Natural killer cell (primary cell): ENCODE data around the gene STAU1. TPM values are rescaled to one million over a fixed set of nuclear protein-coding genes. Genes with fewer than 3 reads are reported as not detected.

Experiments
- ATAC-seq, 3 donors: fragments of 150-1000 bp in 2 of 3; fragments of 200-7000 bp in 1 of 3; cut with Tn5 transposase; 1 replicate in 1 of 3; 2 replicates in 2 of 3; pipeline ENCODE4 v1.10.0; 2021; ENCODE audit warnings: mild to moderate bottlenecking in 2 of 3, moderate library complexity in 2 of 3
- DNase-seq, 2 donors: peaks; one replicate each; pipeline versions ENCODE4 v3.0.0 to v3.0.0-alpha.2; 2013 to 2021; ENCODE audit warnings: mixed read lengths in 1 of 2
- H3K27ac ChIP-seq: one replicate; pipeline ENCODE4 v1.5.1; 2013; ENCODE audit warnings: mild to moderate bottlenecking, low read length
- H3K27me3 ChIP-seq: one replicate; pipeline ENCODE4 v1.6.1; 2013; ENCODE audit warnings: low read length; ENCODE audit not compliant: control insufficient read depth, insufficient read depth
- H3K36me3 ChIP-seq: one replicate; pipeline ENCODE4 v1.6.1; 2013; ENCODE audit warnings: low read length; ENCODE audit not compliant: control insufficient read depth, insufficient read depth
- H3K4me1 ChIP-seq: one replicate; pipeline ENCODE4 v1.6.1; 2013; ENCODE audit warnings: low read length; ENCODE audit not compliant: control insufficient read depth, insufficient read depth
- H3K4me3 ChIP-seq: one replicate; pipeline ENCODE4 v1.5.1; 2013; ENCODE audit warnings: low read length
- H3K9me3 ChIP-seq: one replicate; pipeline ENCODE4 v1.6.1; 2013; ENCODE audit warnings: low read length; ENCODE audit not compliant: control insufficient read depth, insufficient read depth
- H3K27ac Mint-ChIP-seq, 2 donors: one replicate each; pipeline ENCODE4 v1.8.0; 2022; ENCODE audit warnings: mild to moderate bottlenecking in 2 of 2, mixed read lengths in 2 of 2, moderate library complexity in 1 of 2
- H3K27me3 Mint-ChIP-seq, 2 donors: one replicate each; pipeline ENCODE4 v1.8.0; 2022; ENCODE audit warnings: low read depth in 2 of 2, mixed read lengths in 2 of 2
- H3K36me3 Mint-ChIP-seq: one replicate; pipeline ENCODE4 v1.8.0; 2022; ENCODE audit warnings: mixed read lengths
- H3K4me1 Mint-ChIP-seq, 2 donors: one replicate each; pipeline ENCODE4 v1.8.0; 2022; ENCODE audit warnings: mixed read lengths in 2 of 2
- H3K4me3 Mint-ChIP-seq: one replicate; pipeline ENCODE4 v1.8.0; 2022; ENCODE audit warnings: mild to moderate bottlenecking, moderate library complexity, mixed read lengths
- H3K9me3 Mint-ChIP-seq, 2 donors: one replicate each; pipeline ENCODE4 v1.8.0; 2022; ENCODE audit warnings: mixed read lengths in 2 of 2
- WGBS: methylation state at CpG from one replicate; pipeline ENCODE4 v1.1.7; 2013; ENCODE audit warnings: missing lambda C conversion rate; ENCODE audit not compliant: insufficient coverage; 5-methylcytosine and 5-hydroxymethylcytosine counted together
- intact Hi-C: fragments of 100-400 bp; cut with micrococcal nuclease; formaldehyde crosslinking; loops from one replicate; pipeline ENCODE4 v1.14.2; 2022
- total RNA-seq, 4 donors: library from RNA; stranded (reverse); fragments of 120-200 nt in 1 of 4; gene quantifications; one replicate each; pipeline versions ENCODE4 v1.2.3 to v1.2.4, GENCODE V29; 2013 to 2022
- TF ChIP-seq, protein P1 (sequence below): fragments of 200-600 bp; IDR thresholded peaks from one replicate; pipeline ENCODE4 v1.8.0; 2022; ENCODE audit warnings: antibody characterized with exemption

STAU1 gene
- total RNA-seq, 3 donors from 2014 or later (not counting 1 experiment from before 2014, with no cell fraction given): 47.3 to 54.9 (median 49.9) TPM

DNA sequence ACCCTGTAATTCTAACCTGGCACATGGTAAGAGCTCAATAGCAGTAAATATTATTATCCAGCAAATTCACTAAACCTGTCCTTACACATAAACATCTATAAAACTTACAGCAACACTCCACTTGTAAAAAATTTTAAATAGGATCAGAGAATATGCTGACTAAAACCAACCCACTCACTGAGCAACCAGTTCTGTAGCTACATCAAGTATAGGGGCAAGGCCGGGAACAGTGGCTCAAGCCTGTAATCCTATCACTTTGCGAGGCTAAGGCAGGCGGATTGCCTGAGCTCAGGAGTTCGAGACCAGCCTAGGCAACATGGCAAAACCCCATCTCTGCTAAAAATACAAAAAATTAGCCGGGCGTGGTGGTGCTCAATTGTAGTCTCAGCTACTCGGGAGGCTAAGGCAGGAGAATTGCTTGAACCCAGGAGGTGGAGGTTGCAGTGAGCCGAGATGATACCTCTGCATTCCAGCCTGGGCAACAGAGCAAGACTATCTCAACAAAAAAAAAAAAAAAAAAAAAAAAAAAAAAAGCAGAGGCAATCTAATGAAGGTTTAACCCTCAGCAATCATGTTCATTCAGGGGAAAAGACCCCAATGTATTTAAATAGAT, 6.8 kb downstream of the STAU1 start:
- Histone ChIP-seq H3K27me3 (no peaks in the 10 kb centered on the region), H3K9me3 (no peaks in the 10 kb centered on the region), H3K36me3 (no peaks in the 10 kb centered on the region), H3K27ac (no peak overlapping the region), H3K4me1 (peaks cover 6% of the 10 kb centered on the region), H3K4me3 (no peak overlapping the region)
- no peaks in the 10 kb centered on the region for H3K36me3 Mint-ChIP-seq
- no peak for ATAC-seq
- H3K27me3 Mint-ChIP-seq: no peaks in the 10 kb centered on the region
- peak overlapping the region in 1 of 2 donors; percentile 57 for H3K27ac Mint-ChIP-seq
- 96% methylated on average over 8 of the region's 8 CpGs for WGBS
- TF ChIP-seq, protein P1, sequence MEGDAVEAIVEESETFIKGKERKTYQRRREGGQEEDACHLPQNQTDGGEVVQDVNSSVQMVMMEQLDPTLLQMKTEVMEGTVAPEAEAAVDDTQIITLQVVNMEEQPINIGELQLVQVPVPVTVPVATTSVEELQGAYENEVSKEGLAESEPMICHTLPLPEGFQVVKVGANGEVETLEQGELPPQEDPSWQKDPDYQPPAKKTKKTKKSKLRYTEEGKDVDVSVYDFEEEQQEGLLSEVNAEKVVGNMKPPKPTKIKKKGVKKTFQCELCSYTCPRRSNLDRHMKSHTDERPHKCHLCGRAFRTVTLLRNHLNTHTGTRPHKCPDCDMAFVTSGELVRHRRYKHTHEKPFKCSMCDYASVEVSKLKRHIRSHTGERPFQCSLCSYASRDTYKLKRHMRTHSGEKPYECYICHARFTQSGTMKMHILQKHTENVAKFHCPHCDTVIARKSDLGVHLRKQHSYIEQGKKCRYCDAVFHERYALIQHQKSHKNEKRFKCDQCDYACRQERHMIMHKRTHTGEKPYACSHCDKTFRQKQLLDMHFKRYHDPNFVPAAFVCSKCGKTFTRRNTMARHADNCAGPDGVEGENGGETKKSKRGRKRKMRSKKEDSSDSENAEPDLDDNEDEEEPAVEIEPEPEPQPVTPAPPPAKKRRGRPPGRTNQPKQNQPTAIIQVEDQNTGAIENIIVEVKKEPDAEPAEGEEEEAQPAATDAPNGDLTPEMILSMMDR: no peak
- no peak for DNase-seq
- peaks cover 50 to 63% of the 10 kb centered on the region in 2 donors for H3K4me1 Mint-ChIP-seq
- H3K9me3 Mint-ChIP-seq: no peaks in the 10 kb centered on the region
- intact Hi-C loops: no loop called here
- no peak overlapping the region for H3K4me3 Mint-ChIP-seq

DNA sequence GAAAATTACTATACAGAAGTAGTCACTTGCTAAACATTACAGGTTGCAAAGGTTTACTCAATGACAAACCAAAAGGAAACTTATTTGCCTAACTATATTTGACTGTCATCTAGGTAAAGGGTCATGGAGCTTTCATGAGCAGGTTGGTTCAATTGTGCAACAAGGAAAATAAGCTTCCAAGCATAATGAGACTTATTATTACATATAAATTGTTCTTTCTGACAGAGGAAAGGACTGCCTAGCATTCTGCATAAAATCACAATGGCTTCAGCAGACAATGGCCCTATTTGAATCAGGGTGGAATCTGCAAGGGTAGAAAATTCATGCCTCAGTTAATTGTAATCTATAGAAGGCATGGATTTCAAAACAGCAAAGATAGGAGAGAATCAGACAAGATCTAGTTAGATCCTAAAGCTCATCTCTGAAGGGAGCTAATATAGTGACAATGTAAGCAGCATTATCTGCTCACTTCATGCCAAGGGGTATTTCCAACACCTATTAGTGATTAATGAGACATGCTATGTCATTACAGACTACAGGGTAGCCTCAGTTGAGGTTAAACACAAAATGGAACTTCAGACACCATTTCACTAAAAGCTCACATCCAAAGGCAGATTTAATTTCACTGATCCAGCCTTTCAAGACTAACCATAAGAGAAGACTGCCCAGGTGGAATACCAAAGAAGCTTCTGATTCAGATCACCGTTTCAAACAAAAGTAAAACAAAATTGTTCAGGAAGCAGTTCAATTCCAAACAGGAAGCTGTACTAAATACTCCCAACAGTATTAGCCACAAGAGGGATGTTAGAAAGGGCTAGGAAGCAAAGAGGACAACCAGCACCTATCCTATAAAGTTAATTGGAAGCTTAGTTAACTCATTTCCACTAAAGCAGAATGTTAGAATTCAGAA, 8.5 kb downstream of the STAU1 start:
- Mint-ChIP-seq H3K4me3 (no peak overlapping the region), H3K9me3 (no peaks in the 10 kb centered on the region), H3K27me3 (no peaks in the 10 kb centered on the region), H3K27ac (peak overlapping the region; percentile 37 to 69), H3K4me1 (peaks cover 42 to 52% of the 10 kb centered on the region in 2 donors), H3K36me3 (no peaks in the 10 kb centered on the region)
- 13% methylated on average over 1 of the region's 1 CpG for WGBS
- DNase-seq (no peak), ATAC-seq (peak in 1 of 3 donors; percentile 50)
- H3K4me1 ChIP-seq: no peaks in the 10 kb centered on the region
- TF ChIP-seq, protein P1: no peak
- no peaks in the 10 kb centered on the region for H3K27me3 ChIP-seq
- intact Hi-C loops: no loop called here
- no peaks in the 10 kb centered on the region for H3K36me3 ChIP-seq
- no peaks in the 10 kb centered on the region for H3K9me3 ChIP-seq
- H3K4me3 ChIP-seq: no peak overlapping the region
- H3K27ac ChIP-seq: no peak overlapping the region

DNA sequence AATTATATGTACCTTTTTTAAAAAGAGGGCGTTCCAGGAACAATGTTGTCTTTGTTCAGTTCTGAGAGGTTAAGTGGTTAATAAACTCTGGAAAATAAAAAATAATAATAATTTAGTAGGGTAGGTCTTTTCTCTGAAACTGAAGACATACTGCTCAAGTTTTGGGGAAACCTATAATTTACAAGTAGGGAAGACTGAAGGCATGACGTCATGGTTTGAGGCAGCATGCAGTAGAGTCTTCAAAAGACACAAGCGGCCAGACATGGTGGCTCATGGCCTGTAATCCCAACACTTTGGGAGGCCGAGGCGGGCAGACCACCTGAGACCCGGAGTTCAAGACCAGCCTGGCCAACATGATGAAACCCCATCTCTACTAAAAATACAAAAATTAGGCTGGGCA, 14.0 kb downstream of the STAU1 start:
- Histone ChIP-seq H3K4me3 (no peak overlapping the region), H3K9me3 (no peaks in the 10 kb centered on the region), H3K27me3 (no peaks in the 10 kb centered on the region), H3K36me3 (peaks cover 22% of the 10 kb centered on the region), H3K4me1 (no peaks in the 10 kb centered on the region), H3K27ac (no peak overlapping the region)
- 96% methylated on average over 5 of the region's 6 CpGs for WGBS
- H3K4me3 Mint-ChIP-seq: no peak overlapping the region
- peaks cover 10 to 14% of the 10 kb centered on the region in 2 donors for H3K4me1 Mint-ChIP-seq
- H3K27ac Mint-ChIP-seq: no peak overlapping the region
- H3K9me3 Mint-ChIP-seq: no peaks in the 10 kb centered on the region
- TF ChIP-seq, protein P1: no peak
- DNase-seq (no peak), ATAC-seq (no peak)
- no peaks in the 10 kb centered on the region for H3K27me3 Mint-ChIP-seq
- intact Hi-C loops: no loop called here
- H3K36me3 Mint-ChIP-seq: no peaks in the 10 kb centered on the region
